Measurements from ENCODE around the gene NUDT7.

The NUDT7 gene

GRCh38 chr16:77684181-77684526 is 38.2 kb upstream of the NUDT7 start:
- Histone ChIP-seq H3K27ac (ENCODE audit: low read depth, low read length) (no peak overlapping the region), H3K4me3 (ENCODE audit: low read depth in 1 of 5, low read length in 5 of 5) (no peak overlapping the region), H3K36me3 (ENCODE audit: control insufficient read depth in 5 of 5, insufficient read depth in 5 of 5, low read length in 5 of 5) (no peaks in the 10 kb centered on the region), H3K4me1 (ENCODE audit: control insufficient read depth in 5 of 5, insufficient read depth in 5 of 5, low read length in 5 of 5) (peaks cover 0 to 5% (median 4%) of the 10 kb centered on the region in 5 donors), H3K9me3 (ENCODE audit: control insufficient read depth in 5 of 5, low read length in 5 of 5) (no peaks in the 10 kb centered on the region), H3K27me3 (ENCODE audit: control insufficient read depth in 5 of 5, insufficient read depth in 4 of 5, low read length in 5 of 5) (no peaks in the 10 kb centered on the region), H3K9ac (ENCODE audit: low read length in 5 of 5) (no peak overlapping the region)

- Histone ChIP-seq H3K9me3 (ENCODE audit: control insufficient read depth in 5 of 5, low read length in 5 of 5) (no peaks in the 10 kb centered on the region), H3K27me3 (ENCODE audit: control insufficient read depth in 5 of 5, insufficient read depth in 4 of 5, low read length in 5 of 5) (no peaks in the 10 kb centered on the region), H3K4me1 (ENCODE audit: control insufficient read depth in 5 of 5, insufficient read depth in 5 of 5, low read length in 5 of 5) (no peaks in the 10 kb centered on the region), H3K9ac (ENCODE audit: low read length in 5 of 5) (no peak overlapping the region), H3K36me3 (ENCODE audit: control insufficient read depth in 5 of 5, insufficient read depth in 5 of 5, low read length in 5 of 5) (no peaks in the 10 kb centered on the region), H3K4me3 (ENCODE audit: low read depth in 1 of 5, low read length in 5 of 5) (no peak overlapping the region), H3K27ac (ENCODE audit: low read depth, low read length) (no peak overlapping the region)
Observed at GRCh38 chr16:77686385-77686784, 35.9 kb upstream of the NUDT7 start.

- Histone ChIP-seq H3K9me3 (ENCODE audit: control insufficient read depth in 5 of 5, low read length in 5 of 5) (no peaks in the 10 kb centered on the region), H3K9ac (ENCODE audit: low read length in 5 of 5) (no peak overlapping the region), H3K27ac (ENCODE audit: low read depth, low read length) (no peak overlapping the region), H3K4me3 (ENCODE audit: low read depth in 1 of 5, low read length in 5 of 5) (no peak overlapping the region), H3K4me1 (ENCODE audit: control insufficient read depth in 5 of 5, insufficient read depth in 5 of 5, low read length in 5 of 5) (no peaks in the 10 kb centered on the region), H3K36me3 (ENCODE audit: control insufficient read depth in 5 of 5, insufficient read depth in 5 of 5, low read length in 5 of 5) (no peaks in the 10 kb centered on the region), H3K27me3 (ENCODE audit: control insufficient read depth in 5 of 5, insufficient read depth in 4 of 5, low read length in 5 of 5) (no peaks in the 10 kb centered on the region)
Observed at GRCh38 chr16:77689971-77690370, 32.3 kb upstream of the NUDT7 start.

GRCh38 chr16:77690416-77690815 is 31.9 kb upstream of the NUDT7 start:
- H3K4me1 ChIP-seq (ENCODE audit: control insufficient read depth in 5 of 5, insufficient read depth in 5 of 5, low read length in 5 of 5): no peaks in the 10 kb centered on the region
- no peak overlapping the region for H3K27ac ChIP-seq (ENCODE audit: low read depth, low read length)
- no peak overlapping the region for H3K4me3 ChIP-seq (ENCODE audit: low read depth in 1 of 5, low read length in 5 of 5)
- H3K9me3 ChIP-seq (ENCODE audit: control insufficient read depth in 5 of 5, low read length in 5 of 5): no peaks in the 10 kb centered on the region
- no peaks in the 10 kb centered on the region for H3K36me3 ChIP-seq (ENCODE audit: control insufficient read depth in 5 of 5, insufficient read depth in 5 of 5, low read length in 5 of 5)
- no peaks in the 10 kb centered on the region for H3K27me3 ChIP-seq (ENCODE audit: control insufficient read depth in 5 of 5, insufficient read depth in 4 of 5, low read length in 5 of 5)
- H3K9ac ChIP-seq (ENCODE audit: low read length in 5 of 5): no peak overlapping the region

- H3K36me3 ChIP-seq (ENCODE audit: control insufficient read depth in 5 of 5, insufficient read depth in 5 of 5, low read length in 5 of 5): no peaks in the 10 kb centered on the region
- no peaks in the 10 kb centered on the region for H3K27me3 ChIP-seq (ENCODE audit: control insufficient read depth in 5 of 5, insufficient read depth in 4 of 5, low read length in 5 of 5)
- no peak overlapping the region for H3K9ac ChIP-seq (ENCODE audit: low read length in 5 of 5)
- H3K4me1 ChIP-seq (ENCODE audit: control insufficient read depth in 5 of 5, insufficient read depth in 5 of 5, low read length in 5 of 5): no peaks in the 10 kb centered on the region
- H3K4me3 ChIP-seq (ENCODE audit: low read depth in 1 of 5, low read length in 5 of 5): no peak overlapping the region
- no peaks in the 10 kb centered on the region for H3K9me3 ChIP-seq (ENCODE audit: control insufficient read depth in 5 of 5, low read length in 5 of 5)
- H3K27ac ChIP-seq (ENCODE audit: low read depth, low read length): no peak overlapping the region
Observed at GRCh38 chr16:77692612-77693011, 29.7 kb upstream of the NUDT7 start.

GRCh38 chr16:77696149-77696548 is 26.2 kb upstream of the NUDT7 start:
- H3K4me3 ChIP-seq (ENCODE audit: low read depth in 1 of 5, low read length in 5 of 5): no peak overlapping the region

GRCh38 chr16:77700846-77701245 is 21.5 kb upstream of the NUDT7 start:
- Histone ChIP-seq H3K27me3 (ENCODE audit: control insufficient read depth in 5 of 5, insufficient read depth in 4 of 5, low read length in 5 of 5) (no peaks in the 10 kb centered on the region), H3K9ac (ENCODE audit: low read length in 5 of 5) (no peak overlapping the region), H3K4me1 (ENCODE audit: control insufficient read depth in 5 of 5, insufficient read depth in 5 of 5, low read length in 5 of 5) (no peaks in the 10 kb centered on the region)

More at GRCh38 chr16:77696149-77696548, 26.2 kb upstream of the NUDT7 start:
- Histone ChIP-seq H3K4me1 (ENCODE audit: control insufficient read depth in 5 of 5, insufficient read depth in 5 of 5, low read length in 5 of 5) (no peaks in the 10 kb centered on the region), H3K36me3 (ENCODE audit: control insufficient read depth in 5 of 5, insufficient read depth in 5 of 5, low read length in 5 of 5) (no peaks in the 10 kb centered on the region), H3K27ac (ENCODE audit: low read depth, low read length) (no peak overlapping the region), H3K27me3 (ENCODE audit: control insufficient read depth in 5 of 5, insufficient read depth in 4 of 5, low read length in 5 of 5) (no peaks in the 10 kb centered on the region), H3K9ac (ENCODE audit: low read length in 5 of 5) (no peak overlapping the region), H3K9me3 (ENCODE audit: control insufficient read depth in 5 of 5, low read length in 5 of 5) (no peaks in the 10 kb centered on the region)

GRCh38 chr16:77705351-77705750 is 17.0 kb upstream of the NUDT7 start:
- no peak overlapping the region for H3K9ac ChIP-seq (ENCODE audit: low read length in 5 of 5)
- H3K9me3 ChIP-seq (ENCODE audit: control insufficient read depth in 5 of 5, low read length in 5 of 5): peaks cover 2 to 9% (median 4%) of the 10 kb centered on the region in 5 donors
- H3K4me3 ChIP-seq (ENCODE audit: low read depth in 1 of 5, low read length in 5 of 5): no peak overlapping the region
- no peak overlapping the region for H3K27ac ChIP-seq (ENCODE audit: low read depth, low read length)
- no peaks in the 10 kb centered on the region for H3K4me1 ChIP-seq (ENCODE audit: control insufficient read depth in 5 of 5, insufficient read depth in 5 of 5, low read length in 5 of 5)
- H3K27me3 ChIP-seq (ENCODE audit: control insufficient read depth in 5 of 5, insufficient read depth in 4 of 5, low read length in 5 of 5): no peaks in the 10 kb centered on the region
- H3K36me3 ChIP-seq (ENCODE audit: control insufficient read depth in 5 of 5, insufficient read depth in 5 of 5, low read length in 5 of 5): no peaks in the 10 kb centered on the region

More at GRCh38 chr16:77700846-77701245, 21.5 kb upstream of the NUDT7 start:
- peaks cover 2 to 9% (median 4%) of the 10 kb centered on the region in 5 donors for H3K9me3 ChIP-seq (ENCODE audit: control insufficient read depth in 5 of 5, low read length in 5 of 5)
- H3K27ac ChIP-seq (ENCODE audit: low read depth, low read length): no peak overlapping the region
- no peak overlapping the region for H3K4me3 ChIP-seq (ENCODE audit: low read depth in 1 of 5, low read length in 5 of 5)
- no peaks in the 10 kb centered on the region for H3K36me3 ChIP-seq (ENCODE audit: control insufficient read depth in 5 of 5, insufficient read depth in 5 of 5, low read length in 5 of 5)

- Histone ChIP-seq H3K27ac (ENCODE audit: low read depth, low read length) (no peak overlapping the region), H3K9ac (ENCODE audit: low read length in 5 of 5) (no peak overlapping the region), H3K4me1 (ENCODE audit: control insufficient read depth in 5 of 5, insufficient read depth in 5 of 5, low read length in 5 of 5) (peaks cover 0 to 7% (median 0%) of the 10 kb centered on the region in 5 donors), H3K4me3 (ENCODE audit: low read depth in 1 of 5, low read length in 5 of 5) (no peak overlapping the region), H3K9me3 (ENCODE audit: control insufficient read depth in 5 of 5, low read length in 5 of 5) (no peaks in the 10 kb centered on the region), H3K36me3 (ENCODE audit: control insufficient read depth in 5 of 5, insufficient read depth in 5 of 5, low read length in 5 of 5) (no peaks in the 10 kb centered on the region), H3K27me3 (ENCODE audit: control insufficient read depth in 5 of 5, insufficient read depth in 4 of 5, low read length in 5 of 5) (no peaks in the 10 kb centered on the region)
Observed at GRCh38 chr16:77711179-77711578, 11.1 kb upstream of the NUDT7 start.

- Histone ChIP-seq H3K27me3 (ENCODE audit: control insufficient read depth in 5 of 5, insufficient read depth in 4 of 5, low read length in 5 of 5) (no peaks in the 10 kb centered on the region), H3K27ac (ENCODE audit: low read depth, low read length) (no peak overlapping the region), H3K36me3 (ENCODE audit: control insufficient read depth in 5 of 5, insufficient read depth in 5 of 5, low read length in 5 of 5) (no peaks in the 10 kb centered on the region), H3K4me1 (ENCODE audit: control insufficient read depth in 5 of 5, insufficient read depth in 5 of 5, low read length in 5 of 5) (peaks cover 0 to 7% (median 0%) of the 10 kb centered on the region in 5 donors), H3K9me3 (ENCODE audit: control insufficient read depth in 5 of 5, low read length in 5 of 5) (no peaks in the 10 kb centered on the region), H3K4me3 (ENCODE audit: low read depth in 1 of 5, low read length in 5 of 5) (no peak overlapping the region), H3K9ac (ENCODE audit: low read length in 5 of 5) (no peak overlapping the region)
Observed at GRCh38 chr16:77711775-77712174, 10.5 kb upstream of the NUDT7 start.

- Histone ChIP-seq H3K9ac (ENCODE audit: low read length in 5 of 5) (no peak overlapping the region), H3K9me3 (ENCODE audit: control insufficient read depth in 5 of 5, low read length in 5 of 5) (no peaks in the 10 kb centered on the region), H3K27ac (ENCODE audit: low read depth, low read length) (no peak overlapping the region), H3K27me3 (ENCODE audit: control insufficient read depth in 5 of 5, insufficient read depth in 4 of 5, low read length in 5 of 5) (no peaks in the 10 kb centered on the region), H3K4me3 (ENCODE audit: low read depth in 1 of 5, low read length in 5 of 5) (no peak overlapping the region), H3K4me1 (ENCODE audit: control insufficient read depth in 5 of 5, insufficient read depth in 5 of 5, low read length in 5 of 5) (peaks cover 0 to 7% (median 0%) of the 10 kb centered on the region in 5 donors), H3K36me3 (ENCODE audit: control insufficient read depth in 5 of 5, insufficient read depth in 5 of 5, low read length in 5 of 5) (no peaks in the 10 kb centered on the region)
Observed at GRCh38 chr16:77715145-77715544, 7.2 kb upstream of the NUDT7 start.

All from subcutaneous abdominal adipose tissue (tissue), 5 donors.